ENCODE data around the gene LHFPL6. TPM values are rescaled to one million over a fixed set of nuclear protein-coding genes. Genes with fewer than 3 reads are reported as not detected.

The LHFPL6 gene
- total RNA-seq, 4 donors from 2014 or later = 1.8 to 14.2 (median 9.0) TPM

- Histone ChIP-seq H3K9me3 (no peaks in the 10 kb centered on the region), H3K36me3 (no peaks in the 10 kb centered on the region), H3K4me3 (no peak overlapping the region), H3K27ac (no peak overlapping the region), H3K27me3 (no peaks in the 10 kb centered on the region), H3K4me1 (no peaks in the 10 kb centered on the region)
- DNase-seq = no peak
- TF ChIP-seq POLR2A (IDR thresholded peaks at IDR 0.05) = no peak
- no peak for TF ChIP-seq CTCF (IDR thresholded peaks at IDR 0.05)
Observed at GRCh38 chr13:39542361-39542760, 60.6 kb downstream of the LHFPL6 start.

- no peak overlapping the region for H3K4me3 ChIP-seq
- no peaks in the 10 kb centered on the region for H3K9me3 ChIP-seq
- no peaks in the 10 kb centered on the region for H3K4me1 ChIP-seq
- no peaks in the 10 kb centered on the region for H3K36me3 ChIP-seq
- H3K27ac ChIP-seq = no peak overlapping the region
- no peaks in the 10 kb centered on the region for H3K27me3 ChIP-seq
- TF ChIP-seq POLR2A (IDR thresholded peaks at IDR 0.05) = no peak
- TF ChIP-seq CTCF (IDR thresholded peaks at IDR 0.05) = no peak
- DNase-seq = no peak
Observed at GRCh38 chr13:39540929-39541605, 61.9 kb downstream of the LHFPL6 start.

- Histone ChIP-seq H3K27ac (no peak overlapping the region), H3K36me3 (no peaks in the 10 kb centered on the region), H3K27me3 (no peaks in the 10 kb centered on the region), H3K4me1 (no peaks in the 10 kb centered on the region), H3K4me3 (no peak overlapping the region), H3K9me3 (no peaks in the 10 kb centered on the region)
- DNase-seq = no peak
- TF ChIP-seq CTCF (IDR thresholded peaks at IDR 0.05) (no peak), POLR2A (IDR thresholded peaks at IDR 0.05) (no peak)
Observed at GRCh38 chr13:39538816-39539790, 63.9 kb downstream of the LHFPL6 start.

GRCh38 chr13:39536906-39537305, 66.1 kb downstream of the LHFPL6 start:
- H3K4me1 ChIP-seq = peaks cover 0 to 1% (median 0%) of the 10 kb centered on the region in 4 donors
- no peak for TF ChIP-seq CTCF (IDR thresholded peaks at IDR 0.05)
- no peak for TF ChIP-seq POLR2A (IDR thresholded peaks at IDR 0.05)
- H3K27me3 ChIP-seq = no peaks in the 10 kb centered on the region
- no peaks in the 10 kb centered on the region for H3K36me3 ChIP-seq
- H3K4me3 ChIP-seq = no peak overlapping the region
- H3K27ac ChIP-seq = no peak overlapping the region
- no peak for DNase-seq
- no peaks in the 10 kb centered on the region for H3K9me3 ChIP-seq

- Histone ChIP-seq H3K9me3 (no peaks in the 10 kb centered on the region), H3K4me3 (no peak overlapping the region), H3K36me3 (no peaks in the 10 kb centered on the region), H3K4me1 (peaks cover 0 to 3% (median 0%) of the 10 kb centered on the region in 4 donors), H3K27me3 (no peaks in the 10 kb centered on the region), H3K27ac (no peak overlapping the region)
- DNase-seq = no peak
- TF ChIP-seq POLR2A (IDR thresholded peaks at IDR 0.05) (no peak), CTCF (IDR thresholded peaks at IDR 0.05) (no peak)
Observed at GRCh38 chr13:39536274-39536673, 66.7 kb downstream of the LHFPL6 start.

All from Peyer's patch (tissue), 4 donors.